ENCODE measurements around the gene MARK3. TPM values are rescaled to one million over a fixed set of nuclear protein-coding genes. Genes with fewer than 3 reads are reported as not detected.

Gene MARK3
- total and polyA plus RNA-seq, 10 of the 15 experiments (the other 5 are each of a cell fraction or from before 2014, with no cell fraction given) = 10.7 to 75.1 (median 41.4) TPM

GRCh38 chr14:103384450-103385151 is 614 bp upstream of the MARK3 start (continued):
- TF ChIP-seq ZNF687 (IDR thresholded peaks at IDR 0.05) (no peak), ZNF592 (IDR thresholded peaks at IDR 0.05) (no peak), RAD51 (IDR thresholded peaks at IDR 0.05) (no peak), SMAD1 (IDR thresholded peaks at IDR 0.05; ENCODE audit: low read depth, partially characterized antibody) (no peak), KLF5 (IDR thresholded peaks at IDR 0.05; ENCODE audit: partially characterized antibody) (no peak), CEBPZ (IDR thresholded peaks at IDR 0.05; ENCODE audit: low read depth, low read length) (no peak), CEBPB (IDR thresholded peaks at IDR 0.05; ENCODE audit: borderline replicate concordance in 1 of 2, low read depth in 2 of 2, low read length in 2 of 2) (no peak), IRF5 (IDR thresholded peaks at IDR 0.05; ENCODE audit: borderline replicate concordance) (no peak), EP300 (IDR thresholded peaks at IDR 0.05; ENCODE audit: borderline replicate concordance in 1 of 2, control insufficient read depth in 1 of 2, low read depth in 2 of 2, low read length in 2 of 2) (no peak), ATF7 (IDR thresholded peaks at IDR 0.05; ENCODE audit: low read depth) (no peak), HDGF (IDR thresholded peaks at IDR 0.05) (no peak), MYB (IDR thresholded peaks at IDR 0.05; ENCODE audit: borderline replicate concordance, low read depth, low read length) (no peak), ZZZ3 (IDR thresholded peaks at IDR 0.05; ENCODE audit: control insufficient read depth, insufficient read length, low read depth) (no peak), HDAC2 (IDR thresholded peaks at IDR 0.05) (no peak), BCL11A (IDR thresholded peaks at IDR 0.05; ENCODE audit: low read depth, low read length) (no peak)

All from GM12878 (cell line).